K562 (cell line): ENCODE results near the gene MYH9. TPM values are rescaled to one million over a fixed set of nuclear protein-coding genes. Genes with fewer than 3 reads are reported as not detected.

Experiments
- ATAC-seq: fragments of 200-7000 bp; cut with Tn5 transposase; 3 replicates; pipeline ENCODE4 v1.9.1; 2020; ENCODE audit warnings: moderate library complexity
- BruUV-seq: library from RNA; stranded (reverse); fragments of 400-500 nt; replicated peaks from 2 replicates; lab custom pipeline; 2021; lab: Mats Ljungman, UMichigan
- CTCF ChIA-PET: fragments of 300-600 bp; formaldehyde crosslinking; extraction: SDS; loops from one replicate; lab custom pipeline; 2021; ENCODE audit warnings: low intra/inter-chr PET ratio; lab: Yijun Ruan, JAX
- POLR2A ChIA-PET: fragments of 300-600, 350-650 bp; sonication (Branson Sonifier 250); formaldehyde crosslinking; extraction: SDS; loops from one replicate; lab custom pipeline; 2021; ENCODE audit warnings: antibody characterized with exemption, inconsistent platforms; lab: Yijun Ruan, JAX
- DNase-seq, 4 experiments: peaks; one replicate each; pipeline versions ENCODE4 v3.0.0 to v3.0.0-alpha.2; 2011 to 2018; ENCODE audit warnings: low spot score in 3 of 4, mixed read lengths in 3 of 4; ENCODE audit errors: extremely low read depth in 1 of 4
- FAIRE-seq: peaks from 2 replicates; lab custom pipeline; 2011; peaks lifted over from hg19 to GRCh38; lab: Jason Lieb, UNC
- H2AFZ ChIP-seq: 2 replicates; pipeline ENCODE4 v1.6.0; 2011; ENCODE audit warnings: low read depth, low read length, control low read depth, inconsistent platforms
- H3K27ac ChIP-seq: fragments of 200-600 bp; 3 replicates; pipeline ENCODE4 v1.8.0; 2011; ENCODE audit warnings: low read depth, mild to moderate bottlenecking, control low read depth, inconsistent platforms, low read length, moderate library complexity, mixed read lengths; ENCODE audit errors: extremely low read depth
- H3K27me3 ChIP-seq, 2 experiments: fragments of 300-600 bp in 1 of 2; 2 replicates in 1 of 2; 3 replicates in 1 of 2; pipeline versions ENCODE4 v1.6.0 to v1.8.0; 2011; ENCODE audit warnings: inconsistent platforms in 2 of 2, low read length in 2 of 2, mild to moderate bottlenecking in 1 of 2, mixed read lengths in 1 of 2, moderate library complexity in 1 of 2; ENCODE audit not compliant: control insufficient read depth in 2 of 2, insufficient read depth in 2 of 2
- H3K36me3 ChIP-seq: fragments of 300-600 bp; 3 replicates; pipeline ENCODE4 v1.8.0; 2011; ENCODE audit warnings: mild to moderate bottlenecking, low read length, inconsistent platforms; ENCODE audit not compliant: control insufficient read depth, insufficient read depth
- H3K4me1 ChIP-seq, 2 experiments: fragments of 200-600 bp in 1 of 2; replicated peaks in 1 of 2; 2 replicates in 1 of 2; 3 replicates in 1 of 2; pipeline versions ENCODE4 v1.5.1 to v1.8.0; 2011; ENCODE audit warnings: inconsistent platforms in 2 of 2, low read length in 2 of 2, mild to moderate bottlenecking in 1 of 2, mixed read lengths in 1 of 2, moderate library complexity in 1 of 2; ENCODE audit not compliant: control insufficient read depth in 2 of 2, insufficient read depth in 2 of 2
- H3K4me2 ChIP-seq: 2 replicates; pipeline ENCODE4 v1.6.1; 2011; ENCODE audit warnings: low read length, control low read depth, inconsistent platforms, mixed read lengths; ENCODE audit not compliant: insufficient read depth
- H3K4me3 ChIP-seq: fragments of 200-600 bp; sonication (generic), shearing (Covaris generic); 2 replicates; pipeline ENCODE4 v1.5.1; 2016; ENCODE audit warnings: control low read depth, inconsistent platforms
- H3K79me2 ChIP-seq: fragments of 200-600 bp; 3 replicates; pipeline ENCODE4 v1.8.0; 2011; ENCODE audit warnings: low read length, inconsistent platforms; ENCODE audit not compliant: control insufficient read depth, insufficient read depth
- H3K9ac ChIP-seq, 2 experiments: 2 replicates each; pipeline versions ENCODE4 v1.6.0 to v1.6.1; 2011; ENCODE audit warnings: low read depth in 2 of 2, low read length in 2 of 2, control low read depth in 1 of 2, inconsistent platforms in 1 of 2, mild to moderate bottlenecking in 1 of 2, mixed read lengths in 1 of 2; ENCODE audit not compliant: insufficient read depth in 1 of 2
- H3K9me1 ChIP-seq: one replicate; pipeline ENCODE4 v1.6.0; 2011; ENCODE audit warnings: inconsistent platforms, mild to moderate bottlenecking, low read length, moderate library complexity; ENCODE audit not compliant: control insufficient read depth, insufficient read depth
- H3K9me3 ChIP-seq: replicated peaks from 2 replicates; pipeline ENCODE4 v1.5.1; 2011; ENCODE audit warnings: low read depth, low read length, inconsistent platforms; ENCODE audit not compliant: control insufficient read depth, insufficient read depth
- H4K20me1 ChIP-seq: replicated peaks from 2 replicates; pipeline ENCODE4 v1.6.1; 2011; ENCODE audit warnings: low read length, inconsistent platforms, mixed read lengths; ENCODE audit not compliant: control insufficient read depth, insufficient read depth
- CCNT2 ChIP-seq: IDR thresholded peaks from 2 replicates; pipeline ENCODE4 v1.6.1; 2011; ENCODE audit warnings: borderline replicate concordance, low read depth, mild to moderate bottlenecking, moderate library complexity, mixed read lengths, low read length; ENCODE audit not compliant: insufficient read length; ENCODE audit errors: extremely low read depth
- CTBP1 ChIP-seq: fragments of 450-650 bp; IDR thresholded peaks from 2 replicates; pipeline ENCODE4 v1.6.1; 2016; ENCODE audit warnings: borderline replicate concordance
- DPF2 ChIP-seq: fragments of 450-650 bp; IDR thresholded peaks from 2 replicates; pipeline ENCODE4 v1.6.1; 2016
- ILK ChIP-seq: fragments of 450-650 bp; IDR thresholded peaks from 2 replicates; pipeline ENCODE4 v1.6.1; 2016; ENCODE audit warnings: missing genetic modification characterization, low read depth, mild to moderate bottlenecking, missing compliant biosample characterization, moderate library complexity, borderline replicate concordance
- NBN ChIP-seq: fragments of 450-650 bp; IDR thresholded peaks from 2 replicates; pipeline ENCODE4 v1.6.1; 2016; ENCODE audit warnings: low read depth, mild to moderate bottlenecking
- RAD21 ChIP-seq, 2 experiments: fragments of 250-450 bp in 1 of 2; fragments of 450-650 bp in 1 of 2; sonication (Bioruptor Pico) in 1 of 2; formaldehyde crosslinking in 1 of 2; IDR thresholded peaks in 1 of 2; conservative IDR thresholded peaks in 1 of 2; 2 replicates each; pipeline versions ENCODE4 v1.4.0 to v1.8.0; 2020 to 2022; ENCODE audit warnings: mild to moderate bottlenecking in 2 of 2, moderate library complexity in 1 of 2
- RFX5 ChIP-seq: IDR thresholded peaks from 2 replicates; pipeline ENCODE4 v1.6.1; 2011; ENCODE audit warnings: low read depth, mild to moderate bottlenecking, improper control_type of control experiment, low read length
- SMAD1 ChIP-seq: fragments of 150-350 bp; IDR thresholded peaks from 2 replicates; pipeline ENCODE4 v1.6.1; 2014; ENCODE audit warnings: low read length, low read depth; ENCODE audit not compliant: partially characterized antibody
- SMARCE1 ChIP-seq: fragments of 450-650 bp; IDR thresholded peaks from 2 replicates; pipeline ENCODE4 v1.7.1; 2016; ENCODE audit warnings: mild to moderate bottlenecking
- ZC3H4 ChIP-seq: sonication (generic); formaldehyde crosslinking; IDR thresholded peaks from 2 replicates; pipeline ENCODE4 v1.9.0; 2021; ENCODE audit warnings: missing genetic modification reagents, borderline replicate concordance
- ZNF764 ChIP-seq: fragments of 250-450 bp; sonication (Bioruptor Pico); IDR thresholded peaks from 2 replicates; pipeline ENCODE4 v1.4.0; 2020; ENCODE audit warnings: low read depth, mild to moderate bottlenecking, moderate library complexity
- WGBS: fragments of 100-300 bp; shearing (Covaris generic); methylation state at CpG from one replicate; pipeline ENCODE4 v1.1.6; 2016; ENCODE audit warnings: low coverage, mixed read lengths; ENCODE audit not compliant: insufficient coverage; ENCODE audit errors: missing lambda C conversion rate; 5-methylcytosine and 5-hydroxymethylcytosine counted together
- in situ Hi-C: fragments of 300-500 bp; cut with MboI; formaldehyde crosslinking; loops from 4 replicates; pipeline ENCODE4 v1.15.0; 2018; ENCODE audit warnings: inconsistent platforms, mixed read lengths
- intact Hi-C: fragments of 100-400 bp; cut with micrococcal nuclease; formaldehyde crosslinking; loops from 2 replicates; pipeline ENCODE4 v1.14.2; 2022
- polyA plus RNA-seq, 8 experiments: library from polyadenylated mRNA; depleted of rRNA in 4 of 8; stranded (reverse) in 5 of 8; unstranded in 3 of 8; fragments of >200 nt; fragmentation: Nextera tagmentation in 2 of 8; fragmentation: Illumina TruSeq in 1 of 8; extraction: Ambion mirVana in 2 of 8; extraction: Trizol in 1 of 8; gene quantifications; 2 replicates each; pipeline versions ENCODE4 v1.2.1 to v1.2.3, GENCODE V29; 2011 to 2014; ENCODE audit warnings: inconsistent platforms in 1 of 8, missing spikeins in 1 of 8
- total RNA-seq, 7 experiments: library from RNA; depleted of rRNA in 6 of 7; stranded (reverse); fragments of >200 nt in 6 of 7; fragmentation: Illumina TruSeq in 2 of 7; extraction: Trizol in 2 of 7; gene quantifications; 2 replicates each; pipeline versions ENCODE4 v1.2.1 to v1.2.3, GENCODE V29; 2011 to 2021; ENCODE audit warnings: low replicate concordance in 1 of 7

Gene MYH9
- total and polyA plus RNA-seq, 9 of the 15 experiments (the other 6 are each of a cell fraction or from before 2014, with no cell fraction given), result 0.71 to 111 (median 24.6) TPM

- no peak overlapping the region for H3K27ac ChIP-seq
- H2AFZ ChIP-seq, result no peak overlapping the region
- H3K4me2 ChIP-seq, result no peak overlapping the region
- H4K20me1 ChIP-seq, result no peaks in the 10 kb centered on the region
- H3K4me3 ChIP-seq, result no peak overlapping the region
- H3K79me2 ChIP-seq, result peaks cover 17% of the 10 kb centered on the region
- ChIA-PET POLR2A (no interaction called here), CTCF (no interaction called here)
- no peak for TF ChIP-seq SMARCE1
- no peak for TF ChIP-seq CCNT2
- TF ChIP-seq NBN, result no peak
- TF ChIP-seq CTBP1, result no peak
- no TSS peak for BruUV-seq
- in situ Hi-C loops (no loop called here), intact Hi-C loops (no loop called here)
- H3K27me3 ChIP-seq, result no peaks in the 10 kb centered on the region
- DNase-seq (no peak), ATAC-seq (no peak), FAIRE-seq (no peak)
- peaks cover 0 to 13% of the 10 kb centered on the region in 2 experiments; a peak in 2 of 5 replicates for H3K4me1 ChIP-seq
- 84% methylated on average over 6 of the region's 7 CpGs for WGBS
- H3K9me3 ChIP-seq, result no peaks in the 10 kb centered on the region
- H3K36me3 ChIP-seq, result peaks cover 14% of the 10 kb centered on the region; the same call in 2 of the 3 replicates
- H3K9ac ChIP-seq, result no peak overlapping the region
- no peaks in the 10 kb centered on the region for H3K9me1 ChIP-seq
These were observed 154.0 kb downstream of the MYH9 start for GRCh38 chr22:36233796-36234195.

DNA sequence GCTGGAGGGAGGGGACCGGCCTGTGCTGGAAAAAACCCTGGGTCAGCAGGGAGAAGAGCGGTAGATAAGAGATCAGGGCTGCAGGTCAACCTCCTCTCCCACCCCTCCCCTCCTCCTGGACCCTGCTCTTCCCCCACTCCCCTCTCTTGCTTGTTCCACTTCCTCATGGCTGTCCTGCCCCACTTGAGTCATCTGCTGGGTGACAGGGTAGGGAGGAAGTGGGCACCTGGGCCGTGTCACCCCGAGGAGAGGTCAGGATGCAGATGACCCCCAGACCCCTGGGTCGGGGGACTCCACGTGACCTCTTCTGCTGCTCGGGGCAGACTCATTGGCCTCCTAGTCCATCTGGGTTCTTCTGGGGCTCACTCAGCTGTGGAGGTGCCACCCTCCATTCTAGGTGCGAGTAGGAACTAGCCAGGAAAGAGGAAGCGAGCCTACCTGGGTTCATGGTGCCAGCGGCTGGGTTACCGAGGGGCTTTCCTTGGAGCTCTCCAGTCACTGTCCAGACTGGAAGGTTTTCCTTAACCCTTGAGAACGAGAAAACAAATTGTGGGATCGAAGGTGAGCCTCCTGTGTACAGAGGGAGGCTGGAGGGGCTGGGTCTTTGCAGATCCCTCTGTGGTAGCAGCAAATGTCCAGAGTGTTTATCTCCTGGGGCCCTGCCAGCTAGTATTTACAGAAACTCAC lies 154.9 kb downstream of the MYH9 start:
- WGBS, result 65% methylated on average over 4 of the region's 13 CpGs
- FAIRE-seq, result no peak
- CTCF ChIA-PET, result interaction anchor here (0.6 kb wide), 1 partner anchor 31 kb away, joined by 4 read pairs; no protein-coding TSS in a partner anchor
- peak overlapping the region in 1 of 2 experiments; percentile 45; a peak in 2 of 4 replicates for H3K9ac ChIP-seq
- BruUV-seq, result no TSS peak
- no peak overlapping the region for H3K27ac ChIP-seq
- peaks cover 8% of the 10 kb centered on the region; the same call in 2 of the 3 replicates for H3K79me2 ChIP-seq
- H3K4me2 ChIP-seq, result no peak overlapping the region
- POLR2A ChIA-PET, result interaction anchor here (0.7 kb wide), 1 partner anchor 22 kb away, joined by 3 read pairs; no protein-coding TSS in a partner anchor
- no peak overlapping the region for H3K4me3 ChIP-seq
- no peaks in the 10 kb centered on the region for H4K20me1 ChIP-seq
- no peak overlapping the region for H2AFZ ChIP-seq
- TF ChIP-seq SMAD1 (no peak), ZNF764 (CRISPR knock-in tag) (no peak), RFX5 (no peak), ZC3H4 (no peak), ILK (no peak), DPF2 (no peak), RAD21 (CRISPR knock-in tag; conservative IDR thresholded peaks at IDR 0.05 in 1 of 2, IDR thresholded peaks at IDR 0.05 in 1 of 2) (no peak)
- TF ChIP-seq, all 486 proteins: peak for 0
- no peaks in the 10 kb centered on the region for H3K27me3 ChIP-seq
- DNase-seq (no peak), ATAC-seq (no peak)
- H3K9me1 ChIP-seq, result no peaks in the 10 kb centered on the region
- peaks cover 18% of the 10 kb centered on the region; the same call in 2 of the 3 replicates for H3K36me3 ChIP-seq
- H3K4me1 ChIP-seq, result peaks cover 0 to 11% of the 10 kb centered on the region in 2 experiments; a peak in 2 of 5 replicates
- in situ Hi-C loops, result no loop called here
- intact Hi-C loops, result no loop called here
- H3K9me3 ChIP-seq, result no peaks in the 10 kb centered on the region
